Neutrophil (primary cell): Measurements from ENCODE around the gene ZNF618.
A peak's percentile ranks its signal among the peaks of the same experiment; 100 is the strongest.

Source experiments
- H3K27ac ChIP-seq: fragments of 200-600 bp; sonication (generic); 2 replicates; pipeline ENCODE4 v1.5.1; 2016; ENCODE audit warnings: mild to moderate bottlenecking, moderate library complexity
- H3K27me3 ChIP-seq: fragments of 200-600 bp; sonication (generic); 2 replicates; pipeline ENCODE4 v1.6.0; 2016; ENCODE audit warnings: mild to moderate bottlenecking
- H3K36me3 ChIP-seq: fragments of 200-600 bp; sonication (generic); 2 replicates; pipeline ENCODE4 v1.5.1; 2017
- H3K4me1 ChIP-seq, 2 experiments: fragments of 200-600 bp in 1 of 2; sonication (generic) in 1 of 2; 1 replicate in 1 of 2; 2 replicates in 1 of 2; pipeline versions ENCODE4 v1.5.1 to v1.6.1; 2013 to 2016; ENCODE audit warnings: low read depth in 1 of 2, low read length in 1 of 2, mild to moderate bottlenecking in 1 of 2, moderate library complexity in 1 of 2; ENCODE audit not compliant: control insufficient read depth in 1 of 2, insufficient read depth in 1 of 2
- H3K4me3 ChIP-seq, 2 experiments: fragments of 200-600 bp in 1 of 2; sonication (generic) in 1 of 2; 1 replicate in 1 of 2; 2 replicates in 1 of 2; pipeline ENCODE4 v1.5.1; 2013 to 2016; ENCODE audit warnings: low read depth in 1 of 2, low read length in 1 of 2, mild to moderate bottlenecking in 1 of 2, moderate library complexity in 1 of 2
- H3K9me3 ChIP-seq: fragments of 200-600 bp; sonication (generic); 2 replicates; pipeline ENCODE4 v1.5.1; 2016
- CTCF ChIP-seq: fragments of 200-600 bp; sonication (generic); IDR thresholded peaks from 2 replicates; pipeline ENCODE4 v1.5.1; 2016; ENCODE audit warnings: antibody characterized with exemption

Gene ZNF618

GRCh38 chr9:113876151-113876992 is at the start of gene ZNF618:
ZNF618 (plus strand) TSS chr9:113876309; CDS start chr9:113876381, 72 bp downstream.
- no peak within 1 kb of the TSS for H3K27ac ChIP-seq
- H3K9me3 ChIP-seq = no peaks in the 10 kb centered on the region
- peak within 1 kb of the TSS; percentile 34 to 59 for H3K4me3 ChIP-seq
- H3K27me3 ChIP-seq = peaks cover 54% of the 10 kb centered on the region
- TF ChIP-seq CTCF = no peak
- peaks cover 0 to 9% of the 10 kb centered on the region in 2 experiments for H3K4me1 ChIP-seq
- H3K36me3 ChIP-seq = no peaks in the 10 kb centered on the region

GRCh38 chr9:113828221-113828620 is 47.9 kb upstream of the ZNF618 start:
- no peak for TF ChIP-seq CTCF
- H3K27ac ChIP-seq = no peak overlapping the region
- H3K4me3 ChIP-seq = no peak overlapping the region
- H3K4me1 ChIP-seq = no peaks in the 10 kb centered on the region
- H3K36me3 ChIP-seq = no peaks in the 10 kb centered on the region
- no peaks in the 10 kb centered on the region for H3K27me3 ChIP-seq
- no peaks in the 10 kb centered on the region for H3K9me3 ChIP-seq

GRCh38 chr9:113837334-113837733 is 38.8 kb upstream of the ZNF618 start:
- Histone ChIP-seq H3K4me1 (no peaks in the 10 kb centered on the region), H3K27me3 (no peaks in the 10 kb centered on the region), H3K36me3 (no peaks in the 10 kb centered on the region), H3K27ac (no peak overlapping the region), H3K9me3 (no peaks in the 10 kb centered on the region), H3K4me3 (no peak overlapping the region)
- no peak for TF ChIP-seq CTCF

- no peaks in the 10 kb centered on the region for H3K36me3 ChIP-seq
- H3K27me3 ChIP-seq = no peaks in the 10 kb centered on the region
- H3K9me3 ChIP-seq = no peaks in the 10 kb centered on the region
- no peak overlapping the region for H3K4me3 ChIP-seq
- H3K27ac ChIP-seq = no peak overlapping the region
- no peak for TF ChIP-seq CTCF
- no peaks in the 10 kb centered on the region for H3K4me1 ChIP-seq
Observed at GRCh38 chr9:113842086-113842485, 34.0 kb upstream of the ZNF618 start.

- no peak for TF ChIP-seq CTCF
- no peaks in the 10 kb centered on the region for H3K4me1 ChIP-seq
- no peaks in the 10 kb centered on the region for H3K9me3 ChIP-seq
- H3K4me3 ChIP-seq = no peak overlapping the region
- H3K27ac ChIP-seq = no peak overlapping the region
- H3K36me3 ChIP-seq = no peaks in the 10 kb centered on the region
- no peaks in the 10 kb centered on the region for H3K27me3 ChIP-seq
Observed at GRCh38 chr9:113844466-113844865, 31.6 kb upstream of the ZNF618 start.
